Stimulated activated CD8-positive, alpha-beta memory T cell treated with anti-CD3 and anti-CD28 coated beads, Interleukin-7, amount 100 ng/mL, for 4 hours (primary cell): ENCODE data around the gene TGFBI.

Experiments used
- DNase-seq, 2 donors: peaks; one replicate each; pipeline ENCODE4 v3.0.0-alpha.2; 2020; ENCODE audit warnings: low read depth in 2 of 2

The TGFBI gene

DNA sequence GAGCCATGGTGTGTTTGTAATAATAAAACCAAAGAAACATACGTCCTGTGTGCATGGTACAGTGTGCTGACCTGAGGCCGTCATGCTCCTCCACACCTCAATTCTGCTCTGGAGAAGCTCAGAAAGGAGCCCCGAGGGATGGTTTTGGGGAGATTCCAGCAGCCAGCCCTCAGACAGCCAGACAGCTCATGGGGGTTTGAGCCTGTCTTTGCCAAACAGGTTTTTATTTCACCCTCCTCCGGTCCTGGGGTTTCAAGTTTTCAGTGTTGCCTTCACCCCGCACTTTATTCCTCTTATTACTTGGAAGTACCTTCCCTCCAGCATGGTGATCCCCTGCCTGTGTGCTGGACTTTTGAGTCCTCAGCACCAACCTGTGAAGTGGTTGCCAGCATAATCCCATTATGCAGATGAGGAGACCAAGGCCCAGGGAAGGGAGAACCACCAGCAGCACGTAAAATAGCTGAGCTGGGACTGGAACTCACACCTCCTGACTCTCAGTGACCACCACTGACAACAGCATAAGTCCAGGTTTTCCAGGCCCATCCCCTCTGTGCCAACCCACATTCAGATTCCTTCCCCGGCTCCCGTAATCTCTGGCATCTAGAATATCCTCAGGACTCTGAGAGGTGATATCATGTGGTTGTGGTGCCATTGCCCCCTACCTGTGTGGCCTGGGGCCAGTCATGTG lies 35.1 kb downstream of the TGFBI start:
- DNase-seq = no peak

DNA sequence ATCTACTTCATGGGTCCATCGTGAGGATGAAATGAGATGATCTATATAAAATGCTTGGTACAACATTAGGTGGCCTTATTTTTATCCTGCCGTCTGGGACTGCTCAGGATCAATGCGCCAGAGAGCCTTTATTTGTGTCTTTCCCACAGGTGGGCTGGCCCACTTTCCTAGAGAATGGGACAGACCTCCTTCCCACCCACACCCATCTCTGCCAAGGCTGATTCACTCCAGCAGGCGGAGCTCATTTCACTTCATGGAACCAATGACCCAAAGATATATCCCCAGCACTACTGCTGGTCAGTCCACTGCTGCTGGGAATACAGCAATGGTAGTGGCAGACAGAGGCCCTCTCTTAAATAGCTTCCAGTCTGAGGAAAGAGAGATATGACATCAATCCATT lies 35.7 kb downstream of the TGFBI start:
- DNase-seq = no peak

DNA sequence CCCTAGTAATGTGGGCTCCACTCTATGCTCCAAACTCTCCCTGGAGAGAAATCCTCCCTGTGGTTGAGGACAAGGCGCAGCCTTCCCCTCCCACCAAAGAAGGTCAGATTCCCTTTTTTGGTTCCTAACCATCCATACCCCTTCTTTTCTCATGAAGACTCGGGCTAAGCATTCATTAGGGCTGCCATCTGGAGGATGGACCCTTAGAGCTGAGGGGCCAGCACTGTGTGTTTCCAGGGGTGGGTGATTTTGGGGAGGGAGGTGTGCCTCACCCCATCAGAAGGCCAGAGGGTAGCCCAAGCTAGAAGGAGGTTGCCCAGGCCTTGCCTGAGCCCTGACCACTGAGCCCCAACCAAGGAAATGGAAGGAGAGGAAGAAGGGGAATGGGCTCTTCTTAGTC lies 36.8 kb downstream of the TGFBI start:
- DNase-seq = no peak

DNA sequence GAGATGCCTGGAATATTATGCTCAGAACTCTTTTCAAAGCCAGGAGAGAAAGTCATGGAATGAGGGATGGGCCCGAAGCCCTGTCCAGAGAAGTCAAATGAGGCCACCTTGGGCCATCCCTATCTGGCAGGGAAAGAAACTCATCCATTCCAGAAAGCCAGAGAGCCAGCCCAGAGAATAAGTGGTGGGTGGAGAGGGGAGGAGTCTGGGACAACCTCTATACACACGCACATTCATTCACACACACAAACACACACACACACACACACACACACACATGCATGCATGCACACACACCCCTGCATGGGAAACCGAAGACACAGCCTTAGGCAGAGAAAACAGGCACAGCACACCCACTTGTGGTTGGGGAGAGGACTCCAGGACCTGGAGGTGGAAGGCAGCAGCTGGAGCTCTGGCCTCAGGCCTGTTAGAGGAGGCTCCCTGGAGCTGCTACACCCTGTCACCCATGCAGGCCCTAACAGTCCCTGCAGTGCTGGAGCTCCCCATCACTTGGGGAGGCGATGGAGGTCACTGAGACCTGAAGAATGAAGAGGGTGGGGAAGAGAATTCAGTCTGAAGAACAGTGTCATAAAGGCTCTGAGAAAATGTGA lies 38.0 kb downstream of the TGFBI start:
- DNase-seq = no peak

GRCh38 chr5:136067422-136067821 lies 38.6 kb downstream of the TGFBI start:
- no peak for DNase-seq

DNA sequence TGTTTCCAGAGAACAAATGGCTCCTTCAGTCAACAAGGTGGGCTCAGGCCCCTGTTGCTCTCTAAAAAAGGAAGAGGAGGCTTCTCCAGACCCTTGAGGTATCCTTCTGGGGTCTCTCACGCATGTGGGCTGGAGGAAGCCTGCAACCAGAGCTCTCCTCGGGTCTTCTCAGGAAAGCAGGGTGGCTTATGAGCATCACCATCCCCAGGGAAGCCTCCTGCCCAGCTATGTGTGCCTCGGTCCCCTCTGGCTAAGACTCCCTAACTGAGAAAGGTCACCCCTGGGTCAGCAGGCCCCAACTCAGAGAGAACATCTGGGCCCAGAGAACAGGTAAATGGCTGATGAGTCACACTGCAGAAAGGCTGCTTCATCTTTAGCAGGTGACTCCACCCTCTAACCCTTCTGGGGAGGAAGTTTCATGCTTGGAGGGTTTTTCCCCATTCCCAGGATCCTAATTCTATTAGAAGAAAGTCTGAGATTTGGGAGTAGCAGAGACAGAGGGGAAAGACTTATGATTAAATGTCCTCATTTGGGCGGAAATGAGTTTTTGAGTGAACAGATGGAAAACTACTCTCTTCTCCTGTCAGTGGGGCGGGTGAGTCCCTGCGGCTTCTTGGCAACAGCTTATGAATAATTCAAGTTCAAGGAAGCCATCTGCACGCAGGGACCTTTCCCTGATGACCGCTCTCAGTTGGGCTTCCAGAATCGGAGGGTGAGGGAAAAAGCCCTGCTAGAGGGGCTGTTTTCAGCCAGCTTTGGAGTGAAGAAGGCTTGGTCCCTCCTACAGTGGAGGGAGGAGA lies 41.9 kb downstream of the TGFBI start:
- no peak for DNase-seq

- no peak for DNase-seq
Observed at GRCh38 chr5:136073714-136074529, 45.1 kb downstream of the TGFBI start.

DNA sequence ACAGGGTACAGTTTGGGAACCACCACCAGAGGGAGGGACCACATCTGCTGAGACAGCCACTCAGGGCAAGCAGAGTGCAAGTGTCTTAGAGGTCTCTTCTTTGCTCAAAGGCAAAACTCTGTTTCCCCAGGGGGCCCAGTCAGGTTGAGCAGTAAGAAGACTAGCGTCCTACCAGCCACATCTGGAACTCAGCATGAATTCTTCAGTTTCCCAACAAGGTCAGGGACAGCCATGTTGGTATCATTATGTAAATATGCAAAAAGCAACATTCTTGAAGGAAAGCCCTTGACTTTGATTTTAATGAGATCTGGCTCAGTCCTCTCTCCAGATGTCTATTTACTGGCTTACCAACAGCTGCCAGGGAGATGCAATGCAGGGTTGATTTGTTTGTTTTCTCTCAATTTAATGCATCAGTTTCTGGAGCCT lies 46.7 kb downstream of the TGFBI start:
- DNase-seq = no peak

- no peak for DNase-seq
Observed at GRCh38 chr5:136076067-136076466, 47.3 kb downstream of the TGFBI start.

- no peak for DNase-seq
Observed at GRCh38 chr5:136076881-136077445, 48.2 kb downstream of the TGFBI start.

DNA sequence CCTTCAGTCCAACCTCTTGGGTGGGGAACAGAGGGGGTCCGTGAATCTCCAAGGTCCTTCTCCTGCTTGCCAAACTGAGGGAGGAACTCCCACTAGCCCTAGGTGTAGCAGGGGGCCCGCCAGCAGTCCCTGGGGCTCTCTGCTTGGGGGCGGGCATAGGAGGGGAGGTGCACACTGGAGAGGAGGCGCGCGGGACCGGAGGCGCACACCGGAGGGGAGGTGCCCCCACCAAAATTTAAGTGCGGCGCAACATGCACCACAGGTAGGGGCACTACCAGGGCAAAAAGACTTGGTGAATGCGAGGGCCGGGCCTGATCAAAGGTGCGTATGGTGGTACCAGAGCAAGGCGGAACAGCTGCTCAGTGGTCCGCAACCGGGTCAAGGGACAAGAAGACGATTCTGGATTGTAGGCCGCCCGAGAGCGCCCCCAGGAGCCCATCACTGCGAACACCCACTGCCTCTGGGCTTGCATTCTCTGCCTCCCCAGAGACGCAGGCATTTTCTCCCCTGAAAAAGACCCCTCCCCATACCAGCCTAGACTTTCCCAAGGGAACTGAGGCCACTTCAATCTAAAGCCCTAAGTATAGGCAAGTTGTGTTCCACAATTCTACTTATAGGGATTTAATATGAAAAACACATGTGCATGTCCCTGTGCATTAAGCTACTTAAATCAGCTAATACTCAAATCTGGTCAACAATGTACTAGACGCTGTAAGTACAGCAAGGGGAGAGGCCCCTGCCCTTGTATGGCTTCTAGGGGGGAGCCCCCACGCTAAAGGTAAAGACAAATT lies 50.6 kb downstream of the TGFBI start:
- no peak for DNase-seq

DNA sequence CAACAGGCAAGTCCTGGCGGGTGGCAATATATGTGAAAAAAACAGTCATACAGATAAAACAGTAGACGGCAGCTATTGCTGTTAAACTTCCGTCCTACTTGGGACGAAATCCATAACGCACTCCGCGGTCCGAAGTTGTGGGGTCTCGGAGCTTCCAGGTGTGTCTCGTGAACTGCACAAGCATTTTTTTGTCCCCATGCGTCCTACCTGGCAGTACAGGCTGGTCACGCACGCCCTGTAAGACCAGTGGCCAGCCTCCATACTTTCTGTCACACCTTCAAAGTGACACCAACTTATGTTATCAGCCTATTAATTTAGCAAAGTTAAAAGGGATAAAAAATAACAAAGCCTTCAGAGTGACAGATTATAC lies 51.3 kb downstream of the TGFBI start:
- no peak for DNase-seq

GRCh38 chr5:136080483-136081216 lies 51.9 kb downstream of the TGFBI start:
- DNase-seq = peak; percentile 4 to 39

- DNase-seq = no peak
Observed at GRCh38 chr5:136081217-136081591, 52.4 kb downstream of the TGFBI start.

DNA sequence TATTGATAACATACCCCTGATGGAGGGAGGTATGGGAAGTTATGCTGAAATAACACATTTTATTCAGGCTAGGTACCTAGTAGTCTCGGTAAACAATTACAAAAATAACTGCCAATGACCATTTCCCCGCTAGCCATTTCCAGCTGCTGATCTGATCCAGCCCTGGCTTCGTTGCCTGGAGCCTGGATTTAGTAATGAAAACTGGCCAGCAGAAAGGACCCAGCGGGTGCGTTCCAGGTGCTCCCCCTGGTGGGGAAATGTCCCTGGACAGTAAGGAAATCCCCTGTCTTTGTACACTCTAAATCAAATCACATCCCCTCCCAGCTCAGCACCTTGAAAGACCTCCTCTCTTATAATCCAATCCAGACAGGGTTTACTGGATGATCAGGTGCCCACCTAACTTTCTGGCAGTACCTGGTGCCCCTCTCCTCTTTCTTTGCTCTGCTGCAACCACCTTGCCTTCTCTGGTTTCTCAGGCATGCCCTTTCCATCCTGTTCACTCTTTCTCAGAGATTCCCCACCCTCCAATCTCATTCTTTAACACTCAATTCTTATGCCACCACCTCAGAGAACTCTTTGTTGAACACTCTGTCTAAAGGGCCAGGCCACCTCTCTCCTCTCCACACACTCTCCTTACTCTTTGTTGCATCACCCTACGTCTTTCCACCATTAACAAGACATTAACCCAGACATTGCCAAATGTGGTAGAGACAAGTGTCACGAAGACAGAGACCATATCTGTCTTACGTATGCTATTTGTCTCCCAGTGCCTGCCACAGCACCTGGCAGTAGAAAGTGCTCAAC lies 53.8 kb downstream of the TGFBI start:
- peak; percentile 15 to 23 for DNase-seq

- DNase-seq = no peak
Observed at GRCh38 chr5:136084698-136085097, 55.9 kb downstream of the TGFBI start.

DNA sequence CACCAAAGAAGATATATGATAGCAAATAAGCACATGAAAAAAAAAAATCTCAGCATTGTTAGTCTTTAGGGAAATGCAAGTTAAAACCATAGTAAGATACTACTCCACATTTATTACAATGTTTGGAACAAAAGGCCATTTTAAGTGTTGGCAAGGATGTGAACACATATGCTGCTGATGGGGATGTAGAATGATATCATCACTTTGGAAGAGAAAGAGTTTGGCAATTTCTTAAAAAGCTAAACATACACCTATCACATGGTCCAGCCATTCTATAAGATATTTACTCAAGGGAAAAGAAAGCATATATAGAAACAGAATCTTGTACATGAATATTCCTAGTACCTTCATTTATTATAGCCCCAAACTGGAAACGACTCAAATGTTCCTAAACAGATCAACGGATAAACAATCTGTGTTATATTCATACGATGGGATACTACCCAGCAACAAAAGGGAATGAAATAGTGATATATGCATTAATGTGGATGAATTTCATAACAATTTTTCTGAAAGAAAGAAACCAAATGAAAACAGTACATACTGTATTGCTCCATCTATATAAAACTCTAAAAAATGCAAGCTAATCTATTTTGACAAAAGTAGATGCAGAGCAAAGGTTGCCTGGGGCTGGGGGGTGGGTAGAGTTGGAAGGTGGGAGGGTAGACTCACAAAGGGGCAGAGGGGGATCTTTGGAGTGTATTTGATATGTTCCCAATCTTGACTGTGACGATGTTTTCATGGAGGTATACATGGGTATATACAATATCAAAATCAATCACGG lies 58.2 kb downstream of the TGFBI start:
- DNase-seq = no peak

- DNase-seq = no peak
Observed at GRCh38 chr5:136087961-136088871, 59.4 kb downstream of the TGFBI start.
